ENCODE results near the gene SLC26A2. TPM values are rescaled to one million over a fixed set of nuclear protein-coding genes. Genes with fewer than 3 reads are reported as not detected.

SLC26A2 gene
- total RNA-seq, 3 donors from 2014 or later: 562 to 1,399 (median 853) TPM

DNA sequence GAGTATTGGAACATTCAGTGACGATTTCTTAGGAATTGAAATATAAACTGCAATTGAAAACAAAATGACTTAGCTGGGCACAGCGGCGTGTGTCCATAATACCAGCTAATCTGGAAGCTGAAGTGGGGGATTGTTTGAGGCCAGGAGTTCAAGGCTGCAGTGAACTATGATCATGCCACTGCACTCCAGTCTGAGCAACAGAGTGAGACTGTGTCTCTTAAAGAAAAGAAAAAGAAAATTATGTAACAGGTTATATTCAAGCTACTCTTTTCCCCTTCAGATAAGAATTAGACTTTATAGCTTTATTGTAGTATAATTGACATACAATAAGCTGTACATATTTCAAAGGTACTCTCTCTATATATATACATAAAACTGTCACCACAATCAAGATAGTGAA, 6.4 kb downstream of the SLC26A2 start:
- TF ChIP-seq, protein P1, sequence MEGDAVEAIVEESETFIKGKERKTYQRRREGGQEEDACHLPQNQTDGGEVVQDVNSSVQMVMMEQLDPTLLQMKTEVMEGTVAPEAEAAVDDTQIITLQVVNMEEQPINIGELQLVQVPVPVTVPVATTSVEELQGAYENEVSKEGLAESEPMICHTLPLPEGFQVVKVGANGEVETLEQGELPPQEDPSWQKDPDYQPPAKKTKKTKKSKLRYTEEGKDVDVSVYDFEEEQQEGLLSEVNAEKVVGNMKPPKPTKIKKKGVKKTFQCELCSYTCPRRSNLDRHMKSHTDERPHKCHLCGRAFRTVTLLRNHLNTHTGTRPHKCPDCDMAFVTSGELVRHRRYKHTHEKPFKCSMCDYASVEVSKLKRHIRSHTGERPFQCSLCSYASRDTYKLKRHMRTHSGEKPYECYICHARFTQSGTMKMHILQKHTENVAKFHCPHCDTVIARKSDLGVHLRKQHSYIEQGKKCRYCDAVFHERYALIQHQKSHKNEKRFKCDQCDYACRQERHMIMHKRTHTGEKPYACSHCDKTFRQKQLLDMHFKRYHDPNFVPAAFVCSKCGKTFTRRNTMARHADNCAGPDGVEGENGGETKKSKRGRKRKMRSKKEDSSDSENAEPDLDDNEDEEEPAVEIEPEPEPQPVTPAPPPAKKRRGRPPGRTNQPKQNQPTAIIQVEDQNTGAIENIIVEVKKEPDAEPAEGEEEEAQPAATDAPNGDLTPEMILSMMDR (IDR thresholded peaks at IDR 0.05): no peak
- ATAC-seq (peak; percentile 83), DNase-seq (no peak)
- Histone ChIP-seq H3K36me3 (ENCODE audit: low read depth) (no peaks in the 10 kb centered on the region), H3K4me3 (no peak overlapping the region), H3K4me1 (ENCODE audit: low read depth) (peaks cover 6% of the 10 kb centered on the region), H3K9me3 (no peaks in the 10 kb centered on the region)
- intact Hi-C loops (cut with DNase I, micrococcal nuclease): no loop called here

DNA sequence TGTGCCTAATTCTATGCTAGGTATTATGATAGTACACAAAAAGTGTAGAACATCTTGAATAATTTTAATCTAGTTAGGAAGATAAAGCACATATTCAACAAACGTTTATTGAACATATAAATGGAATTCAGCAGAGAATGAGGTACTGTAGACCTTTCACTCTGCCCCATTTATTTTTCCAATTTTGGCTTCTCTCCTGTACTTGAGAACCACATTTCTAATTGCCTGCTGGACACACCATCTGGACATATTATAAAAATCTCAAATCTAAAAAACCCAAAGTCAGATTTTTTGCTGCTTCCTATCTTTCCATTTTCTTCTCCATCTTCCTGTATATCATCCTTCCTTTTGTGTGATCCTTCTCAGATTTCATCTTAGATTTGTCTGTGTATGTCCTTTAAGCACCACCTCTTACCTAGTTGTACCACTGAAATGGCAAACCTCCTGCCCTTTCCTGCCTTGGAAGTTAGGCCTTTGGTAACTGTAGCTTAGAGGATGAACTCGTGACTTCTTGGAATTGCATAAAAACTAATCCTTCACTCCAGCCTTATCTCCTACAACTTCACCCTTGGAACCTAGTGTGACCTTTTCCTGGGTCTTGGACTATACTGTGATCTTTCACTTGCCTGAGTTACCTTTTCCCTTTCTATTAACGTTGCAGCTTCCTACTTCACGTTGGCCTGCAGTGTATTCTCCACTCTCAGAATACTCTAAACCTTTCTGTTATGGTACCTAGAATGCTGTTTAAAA, 8.8 kb downstream of the SLC26A2 start:
- DNase-seq: no peak
- no peak for ATAC-seq
- H3K9me3 ChIP-seq: no peaks in the 10 kb centered on the region
- intact Hi-C loops (cut with DNase I, micrococcal nuclease): no loop called here
- no peaks in the 10 kb centered on the region for H3K36me3 ChIP-seq (ENCODE audit: low read depth)
- TF ChIP-seq, protein P1 (IDR thresholded peaks at IDR 0.05): no peak
- peaks cover 6% of the 10 kb centered on the region for H3K4me1 ChIP-seq (ENCODE audit: low read depth)
- no peak overlapping the region for H3K4me3 ChIP-seq

- ATAC-seq (no peak), DNase-seq (no peak)
- H3K4me3 ChIP-seq: no peak overlapping the region
- no peaks in the 10 kb centered on the region for H3K9me3 ChIP-seq
- no peaks in the 10 kb centered on the region for H3K36me3 ChIP-seq (ENCODE audit: low read depth)
- TF ChIP-seq, protein P1 (IDR thresholded peaks at IDR 0.05): no peak
- H3K4me1 ChIP-seq (ENCODE audit: low read depth): no peaks in the 10 kb centered on the region
- intact Hi-C loops (cut with DNase I, micrococcal nuclease): no loop called here
Measured at GRCh38 chr5:149975409-149975808, 14.9 kb downstream of the SLC26A2 start.

DNA sequence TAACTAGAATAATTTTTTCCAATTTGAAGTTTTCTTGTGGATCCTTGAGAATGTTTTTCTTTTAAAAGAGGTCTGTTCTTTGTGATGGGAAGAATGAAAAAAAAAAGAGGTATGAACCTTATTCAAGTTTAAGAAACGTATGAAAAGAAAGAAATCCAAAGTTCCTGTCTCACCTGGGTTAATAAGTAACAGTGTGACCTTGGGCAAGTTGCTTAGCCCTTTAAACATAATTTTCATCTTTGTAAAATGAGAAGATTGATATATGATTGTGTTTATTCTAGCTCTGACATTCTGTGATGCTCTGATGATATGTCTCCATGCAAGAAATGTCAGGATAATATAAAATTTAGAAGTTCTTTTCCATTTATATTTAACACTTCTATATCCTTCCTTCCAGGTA, 19.3 kb downstream of the SLC26A2 start:
- ATAC-seq (peak; percentile 31), DNase-seq (no peak)
- TF ChIP-seq, protein P1 (IDR thresholded peaks at IDR 0.05): no peak
- intact Hi-C loops (cut with DNase I, micrococcal nuclease): loop anchor here in 1 of 2 donors (10.0 kb wide), 1 partner anchor 345 kb away; no protein-coding TSS in a partner anchor
- Histone ChIP-seq H3K36me3 (ENCODE audit: low read depth) (no peaks in the 10 kb centered on the region), H3K4me1 (ENCODE audit: low read depth) (no peaks in the 10 kb centered on the region), H3K9me3 (no peaks in the 10 kb centered on the region), H3K4me3 (no peak overlapping the region)

GRCh38 chr5:149981206-149981605, 20.6 kb downstream of the SLC26A2 start:
- Histone ChIP-seq H3K4me3 (no peak overlapping the region), H3K36me3 (ENCODE audit: low read depth) (no peaks in the 10 kb centered on the region), H3K4me1 (ENCODE audit: low read depth) (no peaks in the 10 kb centered on the region), H3K9me3 (no peaks in the 10 kb centered on the region)
- DNase-seq (no peak), ATAC-seq (no peak)
- TF ChIP-seq, protein P1 (IDR thresholded peaks at IDR 0.05): no peak
- intact Hi-C loops (cut with DNase I, micrococcal nuclease): loop anchor here in 1 of 2 donors (10.0 kb wide), 1 partner anchor 346 kb away; no protein-coding TSS in a partner anchor
